HCT116 (cell line): ENCODE measurements around the gene SPATA19. TPM values are rescaled to one million over a fixed set of nuclear protein-coding genes. Genes with fewer than 3 reads are reported as not detected.

Experiments
- ATAC-seq: fragments of 200-7000 bp; cut with Tn5 transposase; 2 replicates; pipeline ENCODE4 v1.9.1; 2020; ENCODE audit warnings: mild to moderate bottlenecking, moderate library complexity
- BruUV-seq: library from RNA; stranded (reverse); fragments of 400-500 nt; replicated peaks from 2 replicates; lab custom pipeline; 2021; lab: Mats Ljungman, UMichigan
- CTCF ChIA-PET: fragments of 300-600 bp; sonication (Branson Sonifier 250); formaldehyde crosslinking; loops from one replicate; lab custom pipeline; 2021; ENCODE audit warnings: antibody characterized with exemption; lab: Charles Lee
- POLR2A ChIA-PET: fragments of 300-600, 350-600 bp; sonication (Branson Sonifier 250); formaldehyde crosslinking; loops from one replicate; lab custom pipeline; 2021; ENCODE audit warnings: antibody characterized with exemption; lab: Charles Lee
- RAD21 ChIA-PET, 2 experiments: fragments of 300-600 bp; sonication (Branson Sonifier 250); formaldehyde crosslinking; loops; one replicate each; lab custom pipeline; 2023; ENCODE audit warnings: low total read pairs in 2 of 2; ENCODE audit not compliant: uncharacterized antibody in 2 of 2, unreplicated experiment in 2 of 2, low non-redundant PET in 1 of 2; lab: Charles Lee
- DNase-seq: peaks from one replicate; pipeline ENCODE4 v3.0.0-alpha.2; 2010; ENCODE audit warnings: low read depth, low spot score
- H2AFZ ChIP-seq: fragments of 200-600 bp; shearing (Covaris generic), sonication (generic); 2 replicates; pipeline ENCODE4 v1.6.1; 2017; ENCODE audit warnings: low read depth, mixed run types, mixed read lengths, antibody characterized with exemption, low read length; ENCODE audit not compliant: poor library complexity, severe bottlenecking
- H3K27ac ChIP-seq: 2 replicates; pipeline ENCODE4 v1.5.1; 2012; ENCODE audit warnings: low read depth, low read length
- H3K27me3 ChIP-seq: fragments of 200-600 bp; sonication (generic); 2 replicates; pipeline ENCODE4 v1.6.1; 2016; ENCODE audit warnings: mixed run types, low read length, mixed read lengths; ENCODE audit not compliant: insufficient read depth
- H3K36me3 ChIP-seq, 2 experiments: fragments of 200-500 bp in 1 of 2; fragments of 200-600 bp in 1 of 2; sonication (Bioruptor generic) in 1 of 2; sonication (generic) in 1 of 2; 2 replicates each; pipeline versions ENCODE4 v1.5.1 to v1.6.1; 2014 to 2016; ENCODE audit warnings: low read length in 2 of 2, inconsistent platforms in 1 of 2, mixed read lengths in 1 of 2, mixed run types in 1 of 2; ENCODE audit not compliant: insufficient read depth in 2 of 2, control insufficient read depth in 1 of 2
- H3K4me1 ChIP-seq, 2 experiments: fragments of 200-600 bp in 1 of 2; sonication (generic) in 1 of 2; 2 replicates each; pipeline versions ENCODE4 v1.5.1 to v1.6.1; 2012 to 2017; ENCODE audit warnings: low read length in 2 of 2, inconsistent platforms in 1 of 2, mild to moderate bottlenecking in 1 of 2, mixed read lengths in 1 of 2, mixed run types in 1 of 2, moderate library complexity in 1 of 2; ENCODE audit not compliant: insufficient read depth in 2 of 2, control insufficient read depth in 1 of 2
- H3K4me2 ChIP-seq: fragments of 200-600 bp; sonication (generic); 2 replicates; pipeline ENCODE4 v1.6.1; 2017; ENCODE audit warnings: mixed run types, low read length, mixed read lengths
- H3K4me3 ChIP-seq, 2 experiments: fragments of 200-600 bp in 1 of 2; sonication (generic) in 1 of 2; replicated peaks in 1 of 2; 2 replicates each; pipeline ENCODE4 v1.5.1; 2011 to 2016; ENCODE audit warnings: low read length in 2 of 2, control low read depth in 1 of 2, low read depth in 1 of 2, mild to moderate bottlenecking in 1 of 2, mixed read lengths in 1 of 2, mixed run types in 1 of 2
- H3K79me2 ChIP-seq: fragments of 200-600 bp; sonication (generic); 2 replicates; pipeline ENCODE4 v1.6.1; 2017; ENCODE audit warnings: mild to moderate bottlenecking, mixed run types, low read length, moderate library complexity, mixed read lengths; ENCODE audit not compliant: insufficient read depth
- H3K9ac ChIP-seq: fragments of 200-600 bp; sonication (generic); 2 replicates; pipeline ENCODE4 v1.6.1; 2016; ENCODE audit warnings: low read length, mixed read lengths
- H3K9me2 ChIP-seq: fragments of 200-600 bp; sonication (generic), shearing (Covaris generic); 2 replicates; pipeline ENCODE4 v1.6.1; 2017; ENCODE audit warnings: mixed run types, mild to moderate bottlenecking, moderate library complexity; ENCODE audit not compliant: insufficient read depth
- H3K9me3 ChIP-seq, 2 experiments: fragments of 200-500 bp in 1 of 2; fragments of 200-600 bp in 1 of 2; sonication (Bioruptor generic) in 1 of 2; sonication (generic) in 1 of 2; 2 replicates each; pipeline ENCODE4 v1.6.1; 2014 to 2017; ENCODE audit warnings: low read length in 2 of 2, mixed read lengths in 2 of 2, inconsistent platforms in 1 of 2, low read depth in 1 of 2, mild to moderate bottlenecking in 1 of 2, mixed run types in 1 of 2, moderate library complexity in 1 of 2; ENCODE audit not compliant: control insufficient read depth in 1 of 2, insufficient read depth in 1 of 2
- H4K20me1 ChIP-seq: fragments of 200-600 bp; sonication (generic), shearing (Covaris generic); 2 replicates; pipeline ENCODE4 v1.6.1; 2017; ENCODE audit warnings: mixed run types, mild to moderate bottlenecking, moderate library complexity; ENCODE audit not compliant: insufficient read depth
- ATF3 ChIP-seq: IDR thresholded peaks from 2 replicates; pipeline ENCODE4 v1.6.1; 2012
- CEBPB ChIP-seq: IDR thresholded peaks from 2 replicates; pipeline ENCODE4 v1.6.1; 2012; ENCODE audit warnings: low read depth
- EGR1 ChIP-seq: IDR thresholded peaks from 2 replicates; pipeline ENCODE4 v1.6.1; 2012; ENCODE audit warnings: low read depth
- EZH2 ChIP-seq: fragments of 200-600 bp; sonication (generic); IDR thresholded peaks from 2 replicates; pipeline ENCODE4 v1.6.1; 2017; ENCODE audit warnings: antibody characterized with exemption, mixed run types
- JUND ChIP-seq: IDR thresholded peaks from 2 replicates; pipeline ENCODE4 v1.6.1; 2012
- MAX ChIP-seq: IDR thresholded peaks from 2 replicates; pipeline ENCODE4 v1.6.1; 2012
- REST ChIP-seq: IDR thresholded peaks from 2 replicates; pipeline ENCODE4 v1.6.1; 2012; ENCODE audit warnings: low read depth
- TCF7L2 ChIP-seq: IDR thresholded peaks from 2 replicates; pipeline ENCODE4 v1.7.0; 2011; ENCODE audit warnings: borderline replicate concordance, inconsistent platforms; ENCODE audit not compliant: insufficient read depth, insufficient read length; ENCODE audit errors: extremely low read depth
- YY1 ChIP-seq: IDR thresholded peaks from 2 replicates; pipeline ENCODE4 v1.6.1; 2011; ENCODE audit warnings: low read length, low read depth, moderate library complexity, mild to moderate bottlenecking; ENCODE audit not compliant: insufficient replicate concordance; ENCODE audit errors: extremely low read depth
- ZBTB33 ChIP-seq: IDR thresholded peaks from 2 replicates; pipeline ENCODE4 v1.6.1; 2011; ENCODE audit warnings: mild to moderate bottlenecking, low read length, moderate library complexity; ENCODE audit not compliant: insufficient replicate concordance; ENCODE audit errors: extremely low read depth
- ZFX ChIP-seq: fragments of 450-650 bp; IDR thresholded peaks from 2 replicates; pipeline ENCODE4 v1.6.1; 2017
- ZNF274 ChIP-seq: fragments of 200-500 bp; sonication (Bioruptor generic); IDR thresholded peaks from 2 replicates; pipeline ENCODE4 v1.6.1; 2014; ENCODE audit warnings: mild to moderate bottlenecking, low read depth, low read length, inconsistent platforms
- intact Hi-C: fragments of 100-400 bp; cut with micrococcal nuclease; formaldehyde crosslinking; loops from 2 replicates; pipeline ENCODE4 v1.10.0; 2022
- total RNA-seq: library from RNA; stranded (reverse); gene quantifications from one replicate; pipeline ENCODE4 v1.2.1, GENCODE V29; 2021; ENCODE audit not compliant: unreplicated experiment

SPATA19 gene
- total RNA-seq, 1 experiment from 2014 or later: not detected

- CTCF ChIA-PET: interaction anchor here (0.8 kb wide), 1 partner anchor 10 kb away, joined by 4 read pairs; no protein-coding TSS in a partner anchor
- H3K27me3 ChIP-seq: peaks cover 10% of the 10 kb centered on the region; the same call in 1 of the 2 replicates
- ATAC-seq: no peak
Observed at GRCh38 chr11:133825156-133825555, 20.2 kb downstream of the SPATA19 start.

GRCh38 chr11:133824593-133824992 is 20.7 kb downstream of the SPATA19 start:
- Histone ChIP-seq H3K9ac (no peak overlapping the region), H3K4me3 (no peak overlapping the region), H3K36me3 (no peaks in the 10 kb centered on the region), H3K27me3 (peaks cover 10% of the 10 kb centered on the region; the same call in 1 of the 2 replicates), H3K4me1 (no peaks in the 10 kb centered on the region), H3K9me2 (no peaks in the 10 kb centered on the region), H3K4me2 (no peak overlapping the region), H4K20me1 (no peaks in the 10 kb centered on the region), H3K27ac (no peak overlapping the region), H3K79me2 (no peaks in the 10 kb centered on the region), H3K9me3 (no peaks in the 10 kb centered on the region), H2AFZ (no peak overlapping the region)
- RAD21 ChIA-PET: no interaction called here
- ATAC-seq (no peak), DNase-seq (no peak)
- intact Hi-C loops: loop anchor here (5.0 kb wide), 1 partner anchor 747 kb away; no protein-coding TSS in a partner anchor
- CTCF ChIA-PET: no interaction called here
- no TSS peak for BruUV-seq
- POLR2A ChIA-PET: no interaction called here
- TF ChIP-seq CEBPB: no peak
- no peak for TF ChIP-seq JUND
- no peak for TF ChIP-seq TCF7L2
- no peak for TF ChIP-seq MAX
- no peak for TF ChIP-seq ZNF274
- TF ChIP-seq EGR1: no peak
- no peak for TF ChIP-seq ZBTB33
- no peak for TF ChIP-seq REST
- TF ChIP-seq YY1: no peak
- TF ChIP-seq ZFX: no peak
- TF ChIP-seq ATF3: no peak
- TF ChIP-seq EZH2: no peak

More at GRCh38 chr11:133825156-133825555, 20.2 kb downstream of the SPATA19 start:
- Histone ChIP-seq H3K9me2 (no peaks in the 10 kb centered on the region), H3K27ac (no peak overlapping the region), H3K4me3 (no peak overlapping the region), H3K9ac (no peak overlapping the region), H3K36me3 (no peaks in the 10 kb centered on the region), H2AFZ (no peak overlapping the region), H3K4me1 (no peaks in the 10 kb centered on the region), H4K20me1 (no peaks in the 10 kb centered on the region), H3K9me3 (no peaks in the 10 kb centered on the region), H3K79me2 (no peaks in the 10 kb centered on the region), H3K4me2 (no peak overlapping the region)
- POLR2A ChIA-PET: no interaction called here
- RAD21 ChIA-PET: no interaction called here
- TF ChIP-seq ZFX: no peak
- DNase-seq: no peak
- BruUV-seq: no TSS peak
- intact Hi-C loops: no loop called here
